IPS-15b (cell line): ENCODE results near the gene IFT22.
"Not testable (repeated sequence)": the region's sequence is repeated elsewhere in the genome, so short reads cannot be mapped to it uniquely, and the experiment has no call there.

Experiments
- H3K27me3 ChIP-seq: one replicate; pipeline ENCODE4 v1.6.1; 2013; ENCODE audit warnings: low read length; ENCODE audit not compliant: control insufficient read depth, insufficient read depth
- H3K36me3 ChIP-seq: one replicate; pipeline ENCODE4 v1.6.1; 2013; ENCODE audit warnings: low read length; ENCODE audit not compliant: control insufficient read depth, insufficient read depth
- H3K4me1 ChIP-seq: one replicate; pipeline ENCODE4 v1.6.1; 2013; ENCODE audit warnings: mild to moderate bottlenecking, low read length; ENCODE audit not compliant: control insufficient read depth, insufficient read depth
- H3K4me3 ChIP-seq: one replicate; pipeline ENCODE4 v1.5.1; 2013; ENCODE audit warnings: low read depth, low read length
- H3K9ac ChIP-seq: one replicate; pipeline ENCODE4 v1.6.1; 2013; ENCODE audit warnings: low read depth, mild to moderate bottlenecking, low read length
- H3K9me3 ChIP-seq: one replicate; pipeline ENCODE4 v1.6.1; 2013; ENCODE audit warnings: mild to moderate bottlenecking, low read length; ENCODE audit not compliant: control insufficient read depth, insufficient read depth

Gene IFT22

DNA sequence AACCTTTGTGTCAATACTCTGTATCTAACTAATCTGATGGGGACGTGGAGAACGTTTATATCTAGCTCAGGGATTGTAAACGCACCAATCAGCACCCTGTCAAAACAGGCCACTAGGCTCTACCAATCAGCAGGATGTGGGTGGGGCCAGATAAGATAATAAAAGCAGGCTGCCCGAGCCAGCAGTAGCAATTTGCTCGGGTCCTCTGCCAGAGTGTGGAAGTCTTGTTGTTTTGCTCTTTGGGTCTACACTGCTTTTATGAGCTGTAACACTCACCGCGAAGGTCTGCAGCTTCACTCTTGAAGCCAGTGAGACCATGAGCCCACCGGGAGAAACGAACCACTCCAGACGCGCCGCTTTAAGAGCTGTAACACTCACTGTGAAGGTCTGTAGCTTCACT, 27.7 kb upstream of the IFT22 start:
- not testable (repeated sequence) for H3K4me1 ChIP-seq, H3K36me3 ChIP-seq, H3K9ac ChIP-seq, H3K4me3 ChIP-seq, H3K9me3 ChIP-seq, H3K27me3 ChIP-seq

DNA sequence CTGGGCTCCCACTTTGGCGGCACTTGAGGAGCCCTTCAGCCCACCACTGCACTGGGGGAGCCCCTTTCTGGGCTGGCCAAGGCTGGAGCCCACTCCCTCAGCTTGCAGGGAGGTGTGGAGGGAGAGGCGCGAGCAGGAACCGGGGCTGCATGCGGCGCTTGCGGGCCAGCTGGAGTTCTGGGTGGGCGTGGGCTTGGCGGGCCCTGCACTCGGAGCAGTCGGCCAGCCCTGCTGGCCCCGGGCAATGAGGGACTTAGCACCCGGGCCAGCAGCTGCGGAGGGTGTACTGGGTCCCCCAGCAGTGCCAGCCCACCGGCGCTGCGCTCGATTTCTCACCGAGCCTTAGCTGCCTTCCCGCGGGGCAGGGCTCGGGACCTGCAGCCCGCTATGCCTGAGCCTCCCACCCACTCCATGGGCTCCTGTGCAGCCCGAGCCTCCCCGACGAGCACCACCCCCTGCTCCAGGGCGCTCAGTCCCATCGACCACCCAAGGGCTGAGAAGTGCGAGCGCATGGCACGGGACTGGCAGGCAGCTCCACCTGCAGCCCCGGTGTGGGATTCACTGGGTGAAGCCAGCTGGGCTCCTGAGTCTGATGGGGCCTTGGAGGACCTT, 26.9 kb upstream of the IFT22 start:
- not testable (repeated sequence) for H3K4me3 ChIP-seq, H3K9ac ChIP-seq, H3K27me3 ChIP-seq, H3K36me3 ChIP-seq, H3K4me1 ChIP-seq, H3K9me3 ChIP-seq

DNA sequence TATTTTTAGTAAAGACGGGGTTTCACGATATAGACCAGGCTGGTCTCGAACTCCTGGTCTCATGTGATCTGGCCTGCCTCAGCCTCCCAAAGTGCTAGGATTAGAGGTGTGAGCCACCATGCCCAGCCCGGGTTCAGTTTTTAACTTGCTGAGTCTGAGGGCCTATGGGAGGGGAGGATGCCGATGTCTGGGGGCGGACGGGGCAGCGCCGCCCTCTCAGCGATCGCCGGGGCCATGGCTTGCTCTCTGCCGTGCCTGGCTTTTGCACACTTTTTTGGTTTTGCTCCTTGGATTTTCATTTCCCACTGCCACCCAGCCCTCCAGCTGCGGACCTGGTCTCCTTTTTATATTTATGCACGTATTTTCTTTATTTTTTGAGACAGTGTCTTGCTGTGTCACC, 25.9 kb upstream of the IFT22 start:
- Histone ChIP-seq H3K9ac (no peak overlapping the region), H3K27me3 (no peaks in the 10 kb centered on the region), H3K4me3 (no peak overlapping the region), H3K4me1 (no peaks in the 10 kb centered on the region), H3K9me3 (no peaks in the 10 kb centered on the region), H3K36me3 (no peaks in the 10 kb centered on the region)

DNA sequence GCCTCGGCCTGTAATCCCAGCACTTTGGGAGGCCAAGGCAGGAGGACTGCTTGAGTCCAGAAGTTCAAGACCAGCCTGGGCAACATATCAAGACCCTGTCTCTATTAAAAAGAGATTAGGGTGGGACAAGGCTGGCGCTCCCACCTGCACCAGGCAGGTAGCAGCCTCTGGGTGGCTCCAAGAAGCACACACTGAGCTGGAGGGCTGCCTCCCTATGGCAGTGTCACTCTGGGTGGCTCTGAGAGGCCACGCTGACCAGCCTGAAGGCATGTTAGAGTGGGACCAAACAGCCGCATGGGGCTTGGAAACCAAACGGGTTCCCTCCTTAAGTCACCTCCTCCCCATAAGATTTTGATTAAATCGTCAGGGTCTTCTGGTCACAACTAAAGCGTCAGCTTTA, 21.3 kb upstream of the IFT22 start:
- Histone ChIP-seq H3K4me3 (no peak overlapping the region), H3K9ac (no peak overlapping the region), H3K9me3 (no peaks in the 10 kb centered on the region), H3K27me3 (no peaks in the 10 kb centered on the region), H3K4me1 (no peaks in the 10 kb centered on the region), H3K36me3 (no peaks in the 10 kb centered on the region)

DNA sequence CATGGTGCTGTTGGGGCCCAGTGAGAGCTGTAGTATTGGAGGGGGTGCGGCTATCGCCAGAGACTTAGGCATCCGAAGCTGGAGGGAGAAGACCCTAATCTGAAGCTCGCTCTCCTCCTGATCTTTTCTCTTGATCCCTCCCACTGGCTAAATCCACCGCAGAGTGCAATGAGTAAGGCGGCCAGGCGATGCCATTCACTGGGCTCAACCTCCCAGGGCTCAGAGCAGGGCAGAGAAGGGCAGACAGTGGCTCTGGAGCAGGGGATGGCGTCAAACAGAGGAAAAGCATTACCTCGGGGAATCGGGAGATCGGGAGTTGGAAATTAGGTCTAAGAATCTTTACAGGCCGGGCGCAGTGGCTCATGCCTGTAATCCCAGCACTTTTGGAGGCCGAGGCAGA, 18.8 kb upstream of the IFT22 start:
- no peaks in the 10 kb centered on the region for H3K36me3 ChIP-seq
- no peak overlapping the region for H3K9ac ChIP-seq
- H3K27me3 ChIP-seq, result no peaks in the 10 kb centered on the region
- no peak overlapping the region for H3K4me3 ChIP-seq
- no peaks in the 10 kb centered on the region for H3K4me1 ChIP-seq
- H3K9me3 ChIP-seq, result no peaks in the 10 kb centered on the region

DNA sequence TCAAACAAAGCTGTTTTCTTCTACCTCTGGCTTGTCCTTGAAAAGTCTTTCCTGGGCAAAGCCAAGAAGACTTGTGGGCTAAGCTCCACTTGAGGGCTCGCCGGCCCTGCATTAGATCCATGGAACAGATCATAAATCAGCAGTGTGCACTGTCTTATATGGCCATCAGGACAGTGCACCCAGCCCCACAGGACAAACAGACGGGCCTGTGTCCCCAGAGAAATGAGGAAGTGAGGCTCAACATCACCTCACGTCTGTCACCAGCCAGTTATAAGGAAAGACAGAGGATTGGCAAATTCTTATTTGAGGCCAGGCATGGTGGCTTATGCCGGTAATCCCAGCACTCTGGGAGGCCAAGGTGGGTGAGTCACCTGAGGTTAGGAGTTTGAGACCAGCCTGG, 12.3 kb upstream of the IFT22 start:
- no peak overlapping the region for H3K4me3 ChIP-seq
- no peaks in the 10 kb centered on the region for H3K9me3 ChIP-seq
- H3K4me1 ChIP-seq, result no peaks in the 10 kb centered on the region
- H3K9ac ChIP-seq, result no peak overlapping the region
- H3K36me3 ChIP-seq, result no peaks in the 10 kb centered on the region
- no peaks in the 10 kb centered on the region for H3K27me3 ChIP-seq

DNA sequence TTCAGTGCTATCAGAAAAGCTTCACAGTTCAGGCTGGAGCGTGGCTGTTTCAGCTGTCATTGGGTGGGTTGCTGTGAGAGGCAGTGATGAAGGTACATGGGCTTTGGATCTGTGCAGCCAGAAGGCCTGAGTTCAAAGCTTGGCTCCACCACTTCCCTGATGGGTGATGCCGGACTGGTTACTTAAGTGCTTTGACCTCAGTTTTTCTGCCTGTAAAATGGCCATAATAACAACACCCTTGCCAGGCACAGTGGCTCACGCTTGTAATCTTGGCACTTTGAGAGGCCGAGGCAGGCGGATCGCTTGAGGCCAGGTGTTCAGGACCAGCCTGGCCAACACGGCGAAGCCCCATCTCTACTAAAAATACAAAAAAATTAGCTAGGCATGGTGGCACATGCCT, 10.4 kb upstream of the IFT22 start:
- H3K4me3 ChIP-seq, result no peak overlapping the region
- H3K9me3 ChIP-seq, result no peaks in the 10 kb centered on the region
- H3K4me1 ChIP-seq, result no peaks in the 10 kb centered on the region
- no peak overlapping the region for H3K9ac ChIP-seq
- H3K36me3 ChIP-seq, result no peaks in the 10 kb centered on the region
- H3K27me3 ChIP-seq, result no peaks in the 10 kb centered on the region

DNA sequence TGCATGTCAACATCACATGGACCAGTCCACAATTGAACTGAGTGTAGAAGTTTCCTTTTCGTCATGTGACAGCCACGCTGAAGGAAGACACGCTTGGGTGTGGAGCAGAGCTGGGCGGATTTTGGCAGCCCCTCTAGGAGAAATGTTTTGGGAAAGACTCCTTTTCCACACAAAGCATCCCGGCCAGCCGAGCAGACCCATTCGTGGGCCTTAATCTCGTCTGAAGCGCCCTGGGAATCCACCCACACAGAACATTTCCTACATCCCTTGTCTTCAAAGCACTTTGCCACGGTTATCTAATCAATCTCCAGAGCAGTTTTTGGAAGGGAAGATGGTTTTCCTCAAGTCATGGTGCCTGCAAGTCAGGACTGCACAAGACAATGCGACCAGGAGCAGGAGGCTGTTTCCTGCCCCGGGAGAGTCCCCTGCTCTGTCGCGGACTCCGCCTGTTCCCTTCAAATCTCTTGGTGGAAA, 8.4 kb upstream of the IFT22 start:
- no peaks in the 10 kb centered on the region for H3K4me1 ChIP-seq
- no peaks in the 10 kb centered on the region for H3K9me3 ChIP-seq
- no peaks in the 10 kb centered on the region for H3K36me3 ChIP-seq
- H3K9ac ChIP-seq, result no peak overlapping the region
- H3K4me3 ChIP-seq, result no peak overlapping the region
- H3K27me3 ChIP-seq, result no peaks in the 10 kb centered on the region

DNA sequence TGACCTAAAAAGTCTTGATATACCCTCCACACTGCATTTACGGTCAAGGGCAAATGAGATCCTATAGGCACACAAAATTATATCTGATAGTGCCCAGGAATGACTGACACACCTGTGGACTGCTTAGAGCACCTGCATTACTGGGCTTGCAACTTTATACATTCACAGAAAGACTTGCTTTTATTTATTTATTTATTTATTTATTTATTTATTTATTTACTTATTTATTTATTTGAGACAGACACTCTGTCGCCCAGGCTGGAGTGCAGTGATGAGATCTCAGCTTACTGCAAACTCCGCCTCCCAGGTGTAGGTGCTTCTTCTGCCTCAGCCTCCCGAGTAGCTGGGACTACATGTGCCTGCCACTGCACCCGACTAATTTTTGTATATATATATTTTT, 6.5 kb upstream of the IFT22 start:
- Histone ChIP-seq H3K36me3 (no peaks in the 10 kb centered on the region), H3K27me3 (no peaks in the 10 kb centered on the region), H3K9ac (no peak overlapping the region), H3K4me3 (no peak overlapping the region), H3K9me3 (no peaks in the 10 kb centered on the region), H3K4me1 (no peaks in the 10 kb centered on the region)

DNA sequence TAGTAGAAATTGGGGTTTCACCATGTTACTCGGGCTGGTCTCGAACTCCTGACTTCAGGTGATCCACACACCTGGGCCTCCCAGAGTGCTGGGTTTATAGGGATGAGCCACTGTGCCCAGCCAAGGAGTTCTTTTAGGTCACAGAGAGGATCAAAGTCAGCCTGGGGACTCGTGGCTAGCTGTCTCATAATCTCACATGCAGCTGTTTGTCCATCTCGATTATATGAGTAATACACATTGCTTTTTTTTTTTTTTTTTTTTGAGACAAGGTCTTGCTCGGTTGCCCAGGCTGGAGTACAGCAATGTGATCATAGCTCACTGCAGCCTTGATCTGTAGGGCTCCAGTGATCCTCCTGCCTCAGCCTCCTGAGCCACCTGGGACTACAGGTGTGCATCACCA, 2.2 kb downstream of the IFT22 start:
- no peaks in the 10 kb centered on the region for H3K4me1 ChIP-seq
- H3K9ac ChIP-seq, result no peak overlapping the region
- peaks cover 7% of the 10 kb centered on the region for H3K36me3 ChIP-seq
- no peak overlapping the region for H3K4me3 ChIP-seq
- no peaks in the 10 kb centered on the region for H3K9me3 ChIP-seq
- no peaks in the 10 kb centered on the region for H3K27me3 ChIP-seq

DNA sequence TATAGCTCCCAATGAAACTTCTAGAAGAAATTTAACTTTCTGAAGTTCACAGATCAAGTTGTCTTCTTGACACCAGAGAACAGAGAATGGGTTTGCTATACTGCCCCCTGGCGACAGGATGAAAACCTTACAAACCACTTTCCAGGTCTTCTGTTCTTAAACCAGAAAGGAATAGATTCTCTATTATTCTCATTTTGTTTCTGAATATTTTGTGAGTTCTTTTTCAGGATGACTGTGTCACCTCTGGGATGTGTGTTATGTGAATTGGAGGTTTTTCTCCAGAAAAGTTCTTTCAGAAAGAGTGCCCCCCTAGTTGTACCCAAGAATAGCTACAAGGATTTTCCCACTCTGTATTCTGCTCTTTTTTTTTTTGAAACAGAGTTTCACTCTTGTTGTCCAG, 6.3 kb downstream of the IFT22 start:
- H3K9me3 ChIP-seq, result no peaks in the 10 kb centered on the region
- no peak overlapping the region for H3K4me3 ChIP-seq
- H3K36me3 ChIP-seq, result peaks cover 13% of the 10 kb centered on the region
- no peaks in the 10 kb centered on the region for H3K27me3 ChIP-seq
- H3K9ac ChIP-seq, result no peak overlapping the region
- H3K4me1 ChIP-seq, result no peaks in the 10 kb centered on the region

DNA sequence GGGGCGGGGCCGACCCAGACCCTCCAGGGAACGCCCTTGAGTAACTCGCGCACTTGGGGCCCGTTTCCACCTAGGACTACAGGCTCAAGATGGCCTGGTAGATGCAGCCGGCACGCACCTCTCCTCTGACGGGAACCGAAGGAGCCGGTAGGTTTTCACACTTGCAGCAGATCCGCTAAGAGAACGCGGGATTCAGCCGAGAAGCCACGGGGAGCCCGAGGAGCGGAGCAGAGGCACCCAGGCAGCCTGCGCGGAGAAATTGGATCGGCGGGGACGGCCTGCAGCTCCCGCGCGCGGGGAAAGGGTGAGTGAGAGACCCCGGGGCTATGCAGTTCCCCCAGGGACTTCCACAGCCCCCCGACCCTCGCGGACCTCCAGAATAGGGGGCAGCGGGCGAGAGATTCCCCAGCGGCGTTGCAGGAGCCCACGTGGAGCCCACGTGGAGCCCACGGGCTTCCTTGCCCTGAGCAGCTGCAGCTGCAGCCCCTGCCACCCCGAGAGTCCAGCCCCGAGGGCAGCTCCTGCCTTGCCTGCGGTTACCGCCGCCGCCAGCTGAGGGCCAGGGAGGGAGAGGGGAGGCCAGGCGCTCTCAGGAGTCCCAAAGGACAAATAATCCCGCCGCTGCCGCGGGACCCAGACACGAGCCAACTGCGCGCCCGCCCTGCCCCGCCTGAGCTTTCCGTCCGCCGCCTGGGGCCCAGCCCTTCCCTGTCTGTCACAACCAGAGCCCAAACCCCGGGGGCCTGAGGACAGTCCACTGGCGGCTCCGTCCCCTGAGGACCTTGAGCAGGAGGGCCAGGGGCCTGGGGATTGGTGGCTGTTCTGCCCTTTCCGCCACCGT, 13.1 kb downstream of the IFT22 start:
- H3K4me3 ChIP-seq, result peak overlapping the region; percentile 94

More for the DNA sequence above, 13.1 kb downstream of the IFT22 start:
- Histone ChIP-seq H3K27me3 (no peaks in the 10 kb centered on the region), H3K36me3 (peaks cover 22% of the 10 kb centered on the region), H3K4me1 (peaks cover 2% of the 10 kb centered on the region), H3K9ac (peak overlapping the region; percentile 95), H3K9me3 (no peaks in the 10 kb centered on the region)
